Ishikawa (cell line): ENCODE results near the gene NAT10.

Experiments
- CEBPB ChIP-seq: IDR thresholded peaks from 2 replicates; pipeline ENCODE4 v1.6.1; 2012
- CREB1 ChIP-seq: IDR thresholded peaks from 2 replicates; pipeline ENCODE4 v1.6.1; 2012; ENCODE audit warnings: low read depth
- EGR1 ChIP-seq: IDR thresholded peaks from 2 replicates; pipeline ENCODE4 v1.6.1; 2012
- EP300 ChIP-seq: IDR thresholded peaks from 2 replicates; pipeline ENCODE4 v1.6.1; 2012; ENCODE audit warnings: borderline replicate concordance
- FOXM1 ChIP-seq: IDR thresholded peaks from 2 replicates; pipeline ENCODE4 v1.6.1; 2012; ENCODE audit warnings: low read depth, borderline replicate concordance
- MAX ChIP-seq: IDR thresholded peaks from 2 replicates; pipeline ENCODE4 v1.6.1; 2012
- NFIC ChIP-seq: IDR thresholded peaks from 2 replicates; pipeline ENCODE4 v1.6.1; 2012
- RAD21 ChIP-seq: IDR thresholded peaks from 2 replicates; pipeline ENCODE4 v1.6.1; 2012; ENCODE audit warnings: low read depth
- TAF1 ChIP-seq: IDR thresholded peaks from 2 replicates; pipeline ENCODE4 v1.6.1; 2012; ENCODE audit warnings: low read depth, mild to moderate bottlenecking
- TCF12 ChIP-seq: IDR thresholded peaks from 2 replicates; pipeline ENCODE4 v1.6.1; 2012; ENCODE audit warnings: low read depth
- TEAD4 ChIP-seq: IDR thresholded peaks from 2 replicates; pipeline ENCODE4 v1.6.1; 2012
- YY1 ChIP-seq: IDR thresholded peaks from 2 replicates; pipeline ENCODE4 v1.6.1; 2012; ENCODE audit warnings: low read depth
- ZBTB7A ChIP-seq: IDR thresholded peaks from 2 replicates; pipeline ENCODE4 v1.6.1; 2012; ENCODE audit warnings: low read depth
- TF ChIP-seq, protein P1 (sequence below): IDR thresholded peaks from 2 replicates; pipeline ENCODE4 v1.6.1; 2012
- TF ChIP-seq, protein P2 (sequence below): IDR thresholded peaks from 2 replicates; pipeline ENCODE4 v1.6.1; 2012; ENCODE audit warnings: low read depth, mild to moderate bottlenecking

The NAT10 gene

DNA sequence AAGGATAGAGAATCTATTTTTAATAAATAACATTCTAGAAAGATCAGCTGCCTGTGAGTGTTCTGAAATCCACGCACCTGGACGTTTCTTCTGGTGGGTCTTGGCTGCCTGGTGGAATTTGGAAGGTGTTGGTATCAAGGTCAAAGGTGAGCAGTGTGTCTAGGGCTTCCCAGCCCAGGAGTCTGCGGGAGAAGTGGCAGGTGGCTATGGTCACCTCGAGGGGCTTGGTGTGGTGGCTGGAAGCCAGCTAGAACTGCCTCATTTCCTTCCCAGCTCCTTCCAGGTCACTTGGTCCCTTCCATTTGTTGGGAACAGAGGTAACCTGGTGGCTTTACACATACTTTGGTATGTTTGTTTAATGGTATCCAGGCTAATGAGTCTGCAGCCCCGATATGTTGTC, 41.4 kb downstream of the NAT10 start:
- no peak for TF ChIP-seq RAD21
- TF ChIP-seq NFIC = no peak
- no peak for TF ChIP-seq MAX
- no peak for TF ChIP-seq YY1
- TF ChIP-seq, protein P1, sequence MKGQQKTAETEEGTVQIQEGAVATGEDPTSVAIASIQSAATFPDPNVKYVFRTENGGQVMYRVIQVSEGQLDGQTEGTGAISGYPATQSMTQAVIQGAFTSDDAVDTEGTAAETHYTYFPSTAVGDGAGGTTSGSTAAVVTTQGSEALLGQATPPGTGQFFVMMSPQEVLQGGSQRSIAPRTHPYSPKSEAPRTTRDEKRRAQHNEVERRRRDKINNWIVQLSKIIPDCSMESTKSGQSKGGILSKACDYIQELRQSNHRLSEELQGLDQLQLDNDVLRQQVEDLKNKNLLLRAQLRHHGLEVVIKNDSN = no peak
- no peak for TF ChIP-seq TEAD4
- no peak for TF ChIP-seq FOXM1
- TF ChIP-seq EP300 = no peak
- no peak for TF ChIP-seq TCF12
- no peak for TF ChIP-seq TAF1
- no peak for TF ChIP-seq ZBTB7A
- TF ChIP-seq CREB1 = no peak
- TF ChIP-seq CEBPB = no peak
- no peak for TF ChIP-seq EGR1
- TF ChIP-seq, protein P2, sequence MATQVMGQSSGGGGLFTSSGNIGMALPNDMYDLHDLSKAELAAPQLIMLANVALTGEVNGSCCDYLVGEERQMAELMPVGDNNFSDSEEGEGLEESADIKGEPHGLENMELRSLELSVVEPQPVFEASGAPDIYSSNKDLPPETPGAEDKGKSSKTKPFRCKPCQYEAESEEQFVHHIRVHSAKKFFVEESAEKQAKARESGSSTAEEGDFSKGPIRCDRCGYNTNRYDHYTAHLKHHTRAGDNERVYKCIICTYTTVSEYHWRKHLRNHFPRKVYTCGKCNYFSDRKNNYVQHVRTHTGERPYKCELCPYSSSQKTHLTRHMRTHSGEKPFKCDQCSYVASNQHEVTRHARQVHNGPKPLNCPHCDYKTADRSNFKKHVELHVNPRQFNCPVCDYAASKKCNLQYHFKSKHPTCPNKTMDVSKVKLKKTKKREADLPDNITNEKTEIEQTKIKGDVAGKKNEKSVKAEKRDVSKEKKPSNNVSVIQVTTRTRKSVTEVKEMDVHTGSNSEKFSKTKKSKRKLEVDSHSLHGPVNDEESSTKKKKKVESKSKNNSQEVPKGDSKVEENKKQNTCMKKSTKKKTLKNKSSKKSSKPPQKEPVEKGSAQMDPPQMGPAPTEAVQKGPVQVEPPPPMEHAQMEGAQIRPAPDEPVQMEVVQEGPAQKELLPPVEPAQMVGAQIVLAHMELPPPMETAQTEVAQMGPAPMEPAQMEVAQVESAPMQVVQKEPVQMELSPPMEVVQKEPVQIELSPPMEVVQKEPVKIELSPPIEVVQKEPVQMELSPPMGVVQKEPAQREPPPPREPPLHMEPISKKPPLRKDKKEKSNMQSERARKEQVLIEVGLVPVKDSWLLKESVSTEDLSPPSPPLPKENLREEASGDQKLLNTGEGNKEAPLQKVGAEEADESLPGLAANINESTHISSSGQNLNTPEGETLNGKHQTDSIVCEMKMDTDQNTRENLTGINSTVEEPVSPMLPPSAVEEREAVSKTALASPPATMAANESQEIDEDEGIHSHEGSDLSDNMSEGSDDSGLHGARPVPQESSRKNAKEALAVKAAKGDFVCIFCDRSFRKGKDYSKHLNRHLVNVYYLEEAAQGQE = no peak

- no peak for TF ChIP-seq NFIC
- no peak for TF ChIP-seq CREB1
- no peak for TF ChIP-seq ZBTB7A
- no peak for TF ChIP-seq EP300
- no peak for TF ChIP-seq EGR1
- no peak for TF ChIP-seq TAF1
- no peak for TF ChIP-seq TEAD4
- TF ChIP-seq TCF12 = no peak
- TF ChIP-seq, protein P1 = no peak
Observed at GRCh38 chr11:34147581-34147980, 42.2 kb downstream of the NAT10 start.

DNA sequence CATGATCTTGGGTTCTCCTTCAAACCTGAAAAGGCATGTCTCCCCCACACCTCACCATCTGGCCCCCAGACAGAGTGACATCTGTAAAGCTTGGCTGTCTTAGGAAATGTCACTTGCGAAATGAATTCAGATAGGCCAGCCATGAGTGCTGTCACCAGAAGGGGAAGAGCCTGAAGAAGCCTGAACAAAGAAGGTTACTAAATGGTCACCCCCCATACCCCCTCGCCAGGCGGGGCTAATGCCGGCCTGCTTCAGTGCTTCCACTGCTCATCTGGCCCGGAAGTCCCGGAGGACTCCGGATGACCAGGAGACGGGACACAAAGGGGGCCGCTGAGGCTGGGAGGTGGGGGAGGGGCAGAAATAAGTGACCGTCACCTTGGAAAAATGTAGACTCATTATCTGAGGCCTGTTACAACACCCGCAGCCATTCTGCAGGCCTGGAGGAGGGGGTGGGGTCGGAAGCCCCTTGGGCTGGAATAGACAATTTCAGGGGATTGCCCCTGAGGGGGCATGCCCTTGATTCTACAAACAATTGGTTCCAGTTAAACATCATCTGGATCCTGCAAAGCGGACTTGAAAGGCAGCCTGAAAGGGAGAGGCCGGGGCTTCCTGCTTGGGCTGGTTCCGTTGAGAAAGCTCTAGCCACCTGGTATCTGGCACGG, 43.2 kb downstream of the NAT10 start:
- TF ChIP-seq EGR1 = no peak
- no peak for TF ChIP-seq CREB1
- no peak for TF ChIP-seq EP300
- no peak for TF ChIP-seq TEAD4
- no peak for TF ChIP-seq ZBTB7A
- TF ChIP-seq MAX = no peak
- TF ChIP-seq, protein P2 = no peak
- TF ChIP-seq TAF1 = no peak
- TF ChIP-seq RAD21 = no peak
- TF ChIP-seq, protein P1 = no peak
- TF ChIP-seq YY1 = no peak
- no peak for TF ChIP-seq CEBPB
- TF ChIP-seq NFIC = no peak
- TF ChIP-seq TCF12 = no peak
- no peak for TF ChIP-seq FOXM1

- TF ChIP-seq, protein P1 = no peak
- no peak for TF ChIP-seq TEAD4
- TF ChIP-seq CEBPB = no peak
- TF ChIP-seq, protein P2 = no peak
- no peak for TF ChIP-seq NFIC
- no peak for TF ChIP-seq RAD21
- no peak for TF ChIP-seq YY1
- no peak for TF ChIP-seq MAX
- TF ChIP-seq EP300 = no peak
- no peak for TF ChIP-seq TAF1
- TF ChIP-seq TCF12 = no peak
- TF ChIP-seq CREB1 = no peak
- no peak for TF ChIP-seq EGR1
Observed at GRCh38 chr11:34149274-34149673, 43.8 kb downstream of the NAT10 start.
